H1 (cell line): ENCODE measurements around the gene MSI2. TPM values are rescaled to one million over a fixed set of nuclear protein-coding genes. Genes with fewer than 3 reads are reported as not detected.

Experiments
- CTCF ChIA-PET: fragments of 300-600 bp; sonication (Branson Sonifier 250); formaldehyde crosslinking; loops from one replicate; lab custom pipeline; 2021; ENCODE audit not compliant: partially characterized antibody; lab: Charles Lee
- POLR2A ChIA-PET: fragments of 300-600 bp; sonication (Branson Sonifier 250); formaldehyde crosslinking; loops from one replicate; lab custom pipeline; 2021; ENCODE audit warnings: inconsistent platforms; ENCODE audit not compliant: partially characterized antibody; lab: Charles Lee
- DNase-seq, 2 experiments: peaks; one replicate each; pipeline versions ENCODE4 v3.0.0 to v3.0.0-alpha.2; 2010 to 2022; ENCODE audit warnings: low spot score in 2 of 2, low read depth in 1 of 2, mixed read lengths in 1 of 2
- FAIRE-seq: peaks from 2 replicates; lab custom pipeline; 2011; peaks lifted over from hg19 to GRCh38; lab: Jason Lieb, UNC
- H2AFZ ChIP-seq: 2 replicates; pipeline ENCODE4 v1.8.1; 2012; ENCODE audit warnings: low read length, inconsistent platforms
- H2AK5ac ChIP-seq: 2 replicates; pipeline ENCODE4 v1.6.1; 2013; ENCODE audit warnings: low read depth, low read length
- H2BK120ac ChIP-seq: replicated peaks from 2 replicates; pipeline ENCODE3; 2013; ENCODE audit warnings: low read depth, low read length, inconsistent platforms
- H2BK12ac ChIP-seq: 2 replicates; pipeline ENCODE4 v1.6.1; 2013; ENCODE audit warnings: low read depth, low read length
- H2BK15ac ChIP-seq: 2 replicates; pipeline ENCODE4 v1.6.1; 2013; ENCODE audit warnings: low read length
- H2BK20ac ChIP-seq: 2 replicates; pipeline ENCODE4 v1.6.1; 2013; ENCODE audit warnings: low read length
- H2BK5ac ChIP-seq: 2 replicates; pipeline ENCODE4 v1.6.1; 2013; ENCODE audit warnings: low read depth, low read length
- H3K14ac ChIP-seq: 2 replicates; pipeline ENCODE4 v1.6.1; 2013; ENCODE audit warnings: inconsistent platforms; ENCODE audit not compliant: insufficient read length
- H3K18ac ChIP-seq: 2 replicates; pipeline ENCODE4 v1.6.1; 2013; ENCODE audit warnings: low read length; ENCODE audit errors: extremely low read depth
- H3K23ac ChIP-seq: 2 replicates; pipeline ENCODE4 v1.6.1; 2013; ENCODE audit warnings: inconsistent platforms; ENCODE audit not compliant: insufficient read length
- H3K23me2 ChIP-seq: 2 replicates; pipeline ENCODE4 v1.6.1; 2013; ENCODE audit warnings: low read depth, low read length
- H3K27ac ChIP-seq: 2 replicates; pipeline ENCODE4 v1.6.1; 2011; ENCODE audit warnings: low read depth, low read length, inconsistent platforms
- H3K27me3 ChIP-seq, 4 experiments: replicated peaks in 1 of 4; 1 replicate in 1 of 4; 2 replicates in 3 of 4; pipeline versions ENCODE4 v1.6.1 to v1.8.1; 2011 to 2013; ENCODE audit warnings: low read length in 3 of 4, mild to moderate bottlenecking in 3 of 4, inconsistent platforms in 2 of 4, mixed read lengths in 2 of 4, moderate library complexity in 1 of 4; ENCODE audit not compliant: control insufficient read depth in 3 of 4, insufficient read depth in 3 of 4; ENCODE audit errors: extremely low read depth in 1 of 4
- H3K36me3 ChIP-seq, 4 experiments: 2 replicates each; pipeline versions ENCODE4 v1.6.1 to v1.8.1; 2011 to 2013; ENCODE audit warnings: mild to moderate bottlenecking in 4 of 4, low read length in 3 of 4, moderate library complexity in 2 of 4, control low read depth in 1 of 4, inconsistent platforms in 1 of 4; ENCODE audit not compliant: insufficient read depth in 4 of 4, control insufficient read depth in 2 of 4
- H3K4ac ChIP-seq: replicated peaks from 2 replicates; pipeline ENCODE3; 2013; ENCODE audit warnings: low read length, low read depth, mixed read lengths, inconsistent platforms; ENCODE audit not compliant: insufficient read length
- H3K4me1 ChIP-seq, 4 experiments: replicated peaks in 1 of 4; 1 replicate in 1 of 4; 2 replicates in 3 of 4; pipeline versions ENCODE4 v1.6.1 to v1.8.1; 2011 to 2013; ENCODE audit warnings: low read length in 3 of 4, inconsistent platforms in 2 of 4, mixed read lengths in 1 of 4; ENCODE audit not compliant: insufficient read depth in 4 of 4, control insufficient read depth in 3 of 4
- H3K4me2 ChIP-seq, 2 experiments: 2 replicates each; pipeline versions ENCODE4 v1.6.1 to v1.8.1; 2011 to 2013; ENCODE audit warnings: low read depth in 2 of 2, low read length in 2 of 2, control low read depth in 1 of 2, inconsistent platforms in 1 of 2, mild to moderate bottlenecking in 1 of 2; ENCODE audit not compliant: insufficient read depth in 1 of 2
- H3K4me3 ChIP-seq, 4 experiments: fragments of 200-600, 300-600 bp in 1 of 4; sonication (generic), shearing (Covaris generic), sonication (Bioruptor Twin) in 1 of 4; 2 replicates each; pipeline versions ENCODE4 v1.5.1 to v1.8.1; 2011 to 2016; ENCODE audit warnings: low read length in 4 of 4, low read depth in 3 of 4, control low read depth in 2 of 4, inconsistent platforms in 2 of 4, mild to moderate bottlenecking in 2 of 4, mixed read lengths in 1 of 4, moderate library complexity in 1 of 4; ENCODE audit not compliant: insufficient read depth in 2 of 4; ENCODE audit errors: extremely low read depth in 1 of 4
- H3K56ac ChIP-seq: replicated peaks from 2 replicates; pipeline ENCODE3; 2013; ENCODE audit warnings: low read depth, mild to moderate bottlenecking, mixed read lengths, low read length, inconsistent platforms; ENCODE audit not compliant: insufficient read length
- H3K79me1 ChIP-seq: 2 replicates; pipeline ENCODE4 v1.6.1; 2013; ENCODE audit warnings: low read depth, low read length, control low read depth
- H3K79me2 ChIP-seq, 2 experiments: 2 replicates each; pipeline versions ENCODE4 v1.6.1 to v1.8.1; 2012 to 2013; ENCODE audit warnings: low read length in 2 of 2, mild to moderate bottlenecking in 2 of 2, inconsistent platforms in 1 of 2; ENCODE audit not compliant: insufficient read depth in 2 of 2, control insufficient read depth in 1 of 2
- H3K9ac ChIP-seq, 4 experiments: replicated peaks in 1 of 4; 1 replicate in 1 of 4; 2 replicates in 3 of 4; pipeline versions ENCODE4 v1.6.1 to v1.8.1; 2011 to 2013; ENCODE audit warnings: low read depth in 3 of 4, low read length in 3 of 4, control low read depth in 2 of 4, mild to moderate bottlenecking in 2 of 4, moderate library complexity in 2 of 4, inconsistent platforms in 1 of 4; ENCODE audit errors: extremely low read depth in 1 of 4
- H3K9me3 ChIP-seq, 2 experiments: 2 replicates each; pipeline versions ENCODE4 v1.6.1 to v1.8.1; 2012 to 2013; ENCODE audit warnings: mild to moderate bottlenecking in 2 of 2, moderate library complexity in 2 of 2, control low read depth in 1 of 2, inconsistent platforms in 1 of 2, low read depth in 1 of 2, low read length in 1 of 2, mixed read lengths in 1 of 2; ENCODE audit not compliant: insufficient read depth in 2 of 2
- H4K20me1 ChIP-seq, 2 experiments: replicated peaks in 1 of 2; 2 replicates each; pipeline versions ENCODE3 to v1.8.1; 2011 to 2013; ENCODE audit warnings: inconsistent platforms in 2 of 2, low read length in 2 of 2, mild to moderate bottlenecking in 1 of 2; ENCODE audit not compliant: insufficient read depth in 2 of 2, control insufficient read depth in 1 of 2
- H4K5ac ChIP-seq: 2 replicates; pipeline ENCODE4 v1.6.1; 2013; ENCODE audit warnings: low read length, low read depth, mixed read lengths, inconsistent platforms; ENCODE audit not compliant: insufficient read length
- H4K8ac ChIP-seq: 2 replicates; pipeline ENCODE4 v1.8.0; 2013; ENCODE audit warnings: mild to moderate bottlenecking, moderate library complexity, low read length, inconsistent platforms; ENCODE audit not compliant: insufficient read depth; ENCODE audit errors: extremely low read depth
- H4K91ac ChIP-seq: replicated peaks from 2 replicates; pipeline ENCODE3; 2013; ENCODE audit warnings: low read length, mixed read lengths, inconsistent platforms; ENCODE audit not compliant: insufficient read length
- RAD21 ChIP-seq, 2 experiments: IDR thresholded peaks in 1 of 2; conservative IDR thresholded peaks in 1 of 2; 2 replicates each; pipeline ENCODE4 v1.6.1; 2011; ENCODE audit warnings: low read depth in 2 of 2, low read length in 2 of 2, improper control_type of control experiment in 1 of 2, inconsistent platforms in 1 of 2, mild to moderate bottlenecking in 1 of 2, moderate library complexity in 1 of 2
- WGBS, 2 experiments: shearing (Covaris generic) in 1 of 2; methylation state at CpG; one replicate each; pipeline versions ENCODE4 v1.1.6 to v1.1.7; 2013 to 2015; ENCODE audit warnings: low lambda C conversion rate in 2 of 2, mixed read lengths in 2 of 2, inconsistent platforms in 1 of 2, low coverage in 1 of 2, missing lambda C conversion rate in 1 of 2; ENCODE audit not compliant: insufficient replicate concordance in 2 of 2, insufficient coverage in 1 of 2, insufficient read length in 1 of 2; ENCODE audit errors: extremely low coverage in 1 of 2, missing lambda C conversion rate in 1 of 2; 5-methylcytosine and 5-hydroxymethylcytosine counted together
- polyA plus RNA-seq, 7 experiments: library from polyadenylated mRNA; depleted of rRNA in 3 of 7; stranded (reverse) in 5 of 7; unstranded in 2 of 7; fragments of >200 nt in 5 of 7; fragments of 200-250 nt in 2 of 7; gene quantifications; 1 replicate in 5 of 7; 2 replicates in 1 of 7; 4 replicates in 1 of 7; pipeline versions ENCODE4 v1.2.1 to v1.2.3, GENCODE V29; 2011 to 2013; ENCODE audit warnings: missing spikeins in 2 of 7, mixed read lengths in 2 of 7
- total RNA-seq: library from RNA; stranded (reverse); fragmentation: NEBNext Ultra II Directional; extraction: Animal tissue kit (Norgen Biotek cat#: 25700); gene quantifications from 2 replicates; pipeline ENCODE4 v1.2.1, GENCODE V29; 2021
- TF ChIP-seq, protein P1 (sequence below), 3 experiments: IDR thresholded peaks; 1 replicate in 2 of 3; 2 replicates in 1 of 3; pipeline versions ENCODE4 v1.5.1 to v1.6.1; 2011; ENCODE audit warnings: low read length in 3 of 3, mild to moderate bottlenecking in 3 of 3, inconsistent platforms in 2 of 3, low read depth in 1 of 3, moderate library complexity in 1 of 3; ENCODE audit not compliant: insufficient read depth in 1 of 3; ENCODE audit errors: control extremely low read depth in 1 of 3

The MSI2 gene
- total and polyA plus RNA-seq, 2 of the 8 experiments (the other 6 are each of a cell fraction or from before 2014, with no cell fraction given): 36.7 to 80.6 TPM

DNA sequence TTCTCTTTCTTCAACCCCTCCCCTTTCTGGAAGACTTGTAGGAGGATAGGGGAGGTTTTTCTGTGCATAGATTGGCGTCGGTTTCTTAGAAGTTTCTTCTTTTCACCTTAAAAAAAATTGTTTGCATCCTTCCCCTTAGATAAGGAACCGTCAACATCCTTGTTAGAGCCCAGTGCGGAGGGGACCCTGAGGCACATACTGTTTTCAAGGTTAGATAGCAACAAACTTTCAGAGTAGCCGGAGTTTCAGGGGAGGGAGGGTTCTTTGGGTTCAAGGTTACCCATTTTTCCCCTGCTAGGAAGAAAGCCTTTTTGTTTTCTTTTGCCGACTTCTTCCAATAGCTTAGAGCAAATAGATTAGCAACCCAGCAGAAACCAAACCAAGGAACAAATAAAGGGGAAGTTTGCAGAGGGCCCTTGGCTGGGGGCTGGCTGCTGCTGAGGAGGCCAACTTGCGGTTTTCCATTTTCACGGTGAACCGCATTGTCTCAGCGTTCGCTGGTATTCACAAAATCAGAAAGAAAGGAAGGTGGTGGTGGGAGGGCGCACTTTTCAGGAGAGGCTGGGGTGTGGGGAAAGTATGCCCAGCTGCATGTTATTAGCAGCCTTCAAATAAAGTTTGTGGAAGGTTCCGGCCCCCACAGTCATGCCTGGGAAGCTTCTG, 28.8 kb downstream of the MSI2 start:
- POLR2A ChIA-PET: interaction anchor here (0.7 to 1.3 kb wide), 6 partner anchors 9 to 81 kb away, joined by 3 to 5 read pairs (median 3); no protein-coding TSS in a partner anchor

More for the DNA sequence above, 28.8 kb downstream of the MSI2 start:
- no peak overlapping the region for H2AFZ ChIP-seq
- CTCF ChIA-PET: interaction anchor here (0.5 to 2.6 kb wide), 8 partner anchors 24 to 339 kb away, joined by 3 to 8 read pairs (median 3); no protein-coding TSS in a partner anchor
- WGBS, 2 experiments: 29% methylated on average over 13 of the region's 13 CpGs; no CpG with 5 or more reads in 1 of the 2 experiments
- DNase-seq (no peak), FAIRE-seq (no peak)
- H3K4me2 ChIP-seq: peak overlapping the region; percentile 17 to 43
- no peak overlapping the region for H2AK5ac ChIP-seq
- no peak overlapping the region for H2BK15ac ChIP-seq
- H3K79me2 ChIP-seq: peaks cover 3 to 49% of the 10 kb centered on the region in 2 experiments
- no peak overlapping the region for H3K23ac ChIP-seq
- H4K5ac ChIP-seq: no peak overlapping the region
- TF ChIP-seq, protein P1, sequence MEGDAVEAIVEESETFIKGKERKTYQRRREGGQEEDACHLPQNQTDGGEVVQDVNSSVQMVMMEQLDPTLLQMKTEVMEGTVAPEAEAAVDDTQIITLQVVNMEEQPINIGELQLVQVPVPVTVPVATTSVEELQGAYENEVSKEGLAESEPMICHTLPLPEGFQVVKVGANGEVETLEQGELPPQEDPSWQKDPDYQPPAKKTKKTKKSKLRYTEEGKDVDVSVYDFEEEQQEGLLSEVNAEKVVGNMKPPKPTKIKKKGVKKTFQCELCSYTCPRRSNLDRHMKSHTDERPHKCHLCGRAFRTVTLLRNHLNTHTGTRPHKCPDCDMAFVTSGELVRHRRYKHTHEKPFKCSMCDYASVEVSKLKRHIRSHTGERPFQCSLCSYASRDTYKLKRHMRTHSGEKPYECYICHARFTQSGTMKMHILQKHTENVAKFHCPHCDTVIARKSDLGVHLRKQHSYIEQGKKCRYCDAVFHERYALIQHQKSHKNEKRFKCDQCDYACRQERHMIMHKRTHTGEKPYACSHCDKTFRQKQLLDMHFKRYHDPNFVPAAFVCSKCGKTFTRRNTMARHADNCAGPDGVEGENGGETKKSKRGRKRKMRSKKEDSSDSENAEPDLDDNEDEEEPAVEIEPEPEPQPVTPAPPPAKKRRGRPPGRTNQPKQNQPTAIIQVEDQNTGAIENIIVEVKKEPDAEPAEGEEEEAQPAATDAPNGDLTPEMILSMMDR (IDR thresholded peaks at IDR 0.05; ENCODE audit: control extremely low read depth in 1 of 3, insufficient read depth in 1 of 3, low read depth in 1 of 3, low read length in 3 of 3): peak in 1 of 3 experiments; percentile 3; a peak in 1 of 4 replicates
- no peak for TF ChIP-seq RAD21 (IDR thresholded peaks at IDR 0.05 in 1 of 2, conservative IDR thresholded peaks at IDR 0.05 in 1 of 2; ENCODE audit: low read depth in 2 of 2, low read length in 2 of 2)
- H3K14ac ChIP-seq: no peak overlapping the region
- H3K56ac ChIP-seq: no peak overlapping the region
- no peak overlapping the region for H3K27ac ChIP-seq
- H4K8ac ChIP-seq: no peak overlapping the region
- no peak overlapping the region for H3K9ac ChIP-seq
- H2BK12ac ChIP-seq: no peak overlapping the region
- H3K27me3 ChIP-seq: no peaks in the 10 kb centered on the region
- H2BK20ac ChIP-seq: no peak overlapping the region
- peaks cover 15 to 39% (median 21%) of the 10 kb centered on the region in 4 experiments for H3K4me1 ChIP-seq
- H4K20me1 ChIP-seq: peaks cover 27 to 37% of the 10 kb centered on the region in 2 experiments
- no peak overlapping the region for H2BK5ac ChIP-seq
- H3K4ac ChIP-seq: no peak overlapping the region
- H3K36me3 ChIP-seq: peaks cover 0 to 7% (median 0%) of the 10 kb centered on the region in 4 experiments; a peak in 1 of 8 replicates
- H3K79me1 ChIP-seq: peaks cover 24% of the 10 kb centered on the region
- no peaks in the 10 kb centered on the region for H3K9me3 ChIP-seq
- H3K23me2 ChIP-seq: no peaks in the 10 kb centered on the region
- H3K4me3 ChIP-seq: peak overlapping the region in 1 of 4 experiments; percentile 3; a peak in 2 of 8 replicates
- H2BK120ac ChIP-seq: no peak overlapping the region
- H4K91ac ChIP-seq: no peak overlapping the region
- no peak overlapping the region for H3K18ac ChIP-seq
